ENCODE results near the gene TNS3. TPM values are rescaled to one million over a fixed set of nuclear protein-coding genes. Genes with fewer than 3 reads are reported as not detected.

Gene TNS3
- polyA plus RNA-seq, 1 of the 3 experiments (the other 2 are of a cell fraction), result 72.3 TPM

DNA sequence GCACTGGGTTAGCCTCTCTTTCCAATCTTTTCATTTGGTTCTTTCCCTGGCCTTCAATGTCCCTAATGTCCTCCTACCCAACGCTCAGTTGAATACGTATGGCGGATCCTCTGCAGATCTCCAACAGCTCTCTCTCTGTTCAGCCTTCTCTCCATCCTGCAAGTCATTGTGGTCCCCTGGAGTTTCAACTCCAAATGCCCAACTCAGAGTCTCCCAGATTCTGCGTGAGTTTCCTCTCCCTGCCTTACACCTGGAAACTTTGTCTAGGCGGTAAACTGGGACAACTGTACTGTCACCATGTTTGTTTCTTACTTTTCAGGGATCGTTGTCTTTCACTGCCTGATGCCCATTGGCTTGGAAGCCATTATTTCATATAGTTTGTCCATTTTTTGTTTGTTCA lies 273.1 kb downstream of the TNS3 start:
- Histone ChIP-seq H3K4me3 (ENCODE audit: low read depth in 2 of 2, low read length in 1 of 2) (no peak overlapping the region), H3K9me2 (no peaks in the 10 kb centered on the region), H2AFZ (ENCODE audit: low read depth) (no peak overlapping the region), H3K79me2 (ENCODE audit: insufficient read depth) (no peaks in the 10 kb centered on the region), H4K20me1 (ENCODE audit: insufficient read depth) (no peaks in the 10 kb centered on the region), H3K4me1 (ENCODE audit: control insufficient read depth in 1 of 2, insufficient read depth in 2 of 2, low read depth in 1 of 2, low read length in 1 of 2) (peaks cover 0 to 8% of the 10 kb centered on the region in 2 experiments; a peak in 1 of 4 replicates), H3K4me2 (no peak overlapping the region), H3K9ac (no peak overlapping the region), H3K36me3 (replicated peaks in 1 of 2; ENCODE audit: control insufficient read depth in 1 of 2, insufficient read depth in 2 of 2, low read length in 1 of 2) (peaks cover 28 to 54% of the 10 kb centered on the region in 2 experiments), H3K9me3 (no peaks in the 10 kb centered on the region), H3F3A (replicated peaks; ENCODE audit: insufficient read depth) (no peaks in the 10 kb centered on the region), H3K27me3 (ENCODE audit: insufficient read depth) (no peaks in the 10 kb centered on the region), H3K27ac (ENCODE audit: low read depth in 2 of 2, low read length in 1 of 2) (no peak overlapping the region)
- ChIA-PET POLR2A (no interaction called here), CTCF (no interaction called here)
- no peak for DNase-seq
- TF ChIP-seq NRF1 (IDR thresholded peaks at IDR 0.05; ENCODE audit: low read depth, low read length) (no peak), TEAD4 (IDR thresholded peaks at IDR 0.05; ENCODE audit: borderline replicate concordance, insufficient read depth) (no peak), MXI1 (IDR thresholded peaks at IDR 0.05; ENCODE audit: low read depth, low read length) (no peak), MEF2A (IDR thresholded peaks at IDR 0.05; ENCODE audit: borderline replicate concordance, low read depth) (no peak), CHD2 (IDR thresholded peaks at IDR 0.05; ENCODE audit: low read length, partially characterized antibody) (no peak), RCOR1 (IDR thresholded peaks at IDR 0.05; ENCODE audit: low read length) (no peak), NFIC (IDR thresholded peaks at IDR 0.05; ENCODE audit: borderline replicate concordance) (no peak), FOXJ3 (CRISPR knock-in tag; IDR thresholded peaks at IDR 0.05) (no peak), GABPA (IDR thresholded peaks at IDR 0.05; ENCODE audit: low read depth) (no peak), JUND (IDR thresholded peaks at IDR 0.05) (no peak)
- TF ChIP-seq, protein P1, sequence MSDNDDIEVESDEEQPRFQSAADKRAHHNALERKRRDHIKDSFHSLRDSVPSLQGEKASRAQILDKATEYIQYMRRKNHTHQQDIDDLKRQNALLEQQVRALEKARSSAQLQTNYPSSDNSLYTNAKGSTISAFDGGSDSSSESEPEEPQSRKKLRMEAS (IDR thresholded peaks at IDR 0.05; ENCODE audit: low read depth), result no peak
- TF ChIP-seq, protein P2, sequence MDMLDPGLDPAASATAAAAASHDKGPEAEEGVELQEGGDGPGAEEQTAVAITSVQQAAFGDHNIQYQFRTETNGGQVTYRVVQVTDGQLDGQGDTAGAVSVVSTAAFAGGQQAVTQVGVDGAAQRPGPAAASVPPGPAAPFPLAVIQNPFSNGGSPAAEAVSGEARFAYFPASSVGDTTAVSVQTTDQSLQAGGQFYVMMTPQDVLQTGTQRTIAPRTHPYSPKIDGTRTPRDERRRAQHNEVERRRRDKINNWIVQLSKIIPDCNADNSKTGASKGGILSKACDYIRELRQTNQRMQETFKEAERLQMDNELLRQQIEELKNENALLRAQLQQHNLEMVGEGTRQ (IDR thresholded peaks at IDR 0.05; ENCODE audit: borderline replicate concordance, low read depth, low read length), result no peak
- TF ChIP-seq, protein P3, sequence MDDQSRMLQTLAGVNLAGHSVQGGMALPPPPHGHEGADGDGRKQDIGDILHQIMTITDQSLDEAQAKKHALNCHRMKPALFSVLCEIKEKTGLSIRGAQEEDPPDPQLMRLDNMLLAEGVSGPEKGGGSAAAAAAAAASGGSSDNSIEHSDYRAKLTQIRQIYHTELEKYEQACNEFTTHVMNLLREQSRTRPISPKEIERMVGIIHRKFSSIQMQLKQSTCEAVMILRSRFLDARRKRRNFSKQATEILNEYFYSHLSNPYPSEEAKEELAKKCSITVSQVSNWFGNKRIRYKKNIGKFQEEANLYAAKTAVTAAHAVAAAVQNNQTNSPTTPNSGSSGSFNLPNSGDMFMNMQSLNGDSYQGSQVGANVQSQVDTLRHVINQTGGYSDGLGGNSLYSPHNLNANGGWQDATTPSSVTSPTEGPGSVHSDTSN (IDR thresholded peaks at IDR 0.05), result no peak
- WGBS (ENCODE audit: low lambda C conversion rate), result 97% methylated on average over 6 of the region's 6 CpGs

DNA sequence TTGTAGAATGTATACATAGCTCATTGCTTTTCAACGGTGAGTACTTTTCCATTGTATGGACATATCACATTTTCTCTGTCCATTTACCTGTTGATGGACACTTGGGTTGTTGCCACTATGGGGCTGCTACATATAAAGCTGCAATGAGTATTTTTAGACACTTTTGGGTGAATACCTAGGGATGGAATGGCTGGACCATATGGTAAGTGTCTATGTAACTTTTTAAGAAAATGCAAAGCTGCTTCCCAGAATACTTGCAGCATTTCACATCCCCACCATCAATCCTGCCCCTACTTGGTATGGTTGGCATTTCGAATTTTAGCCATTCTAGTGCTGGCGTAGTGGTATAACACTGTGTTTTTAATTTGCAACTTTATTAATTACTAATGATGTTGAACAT lies 274.6 kb downstream of the TNS3 start:
- WGBS (ENCODE audit: low lambda C conversion rate), result 78% methylated on average over 3 of the region's 3 CpGs
- POLR2A ChIA-PET, result no interaction called here
- Histone ChIP-seq H3K4me3 (ENCODE audit: low read depth in 2 of 2, low read length in 1 of 2) (no peak overlapping the region), H3K4me2 (no peak overlapping the region), H3K9me3 (no peaks in the 10 kb centered on the region), H3K9ac (no peak overlapping the region), H3K79me2 (ENCODE audit: insufficient read depth) (no peaks in the 10 kb centered on the region), H3K36me3 (replicated peaks in 1 of 2; ENCODE audit: control insufficient read depth in 1 of 2, insufficient read depth in 2 of 2, low read length in 1 of 2) (peaks cover 31 to 59% of the 10 kb centered on the region in 2 experiments), H3K27me3 (ENCODE audit: insufficient read depth) (no peaks in the 10 kb centered on the region), H4K20me1 (ENCODE audit: insufficient read depth) (no peaks in the 10 kb centered on the region; the same call in 1 of the 2 replicates), H2AFZ (ENCODE audit: low read depth) (no peak overlapping the region), H3K27ac (ENCODE audit: low read depth in 2 of 2, low read length in 1 of 2) (no peak overlapping the region), H3F3A (replicated peaks; ENCODE audit: insufficient read depth) (no peaks in the 10 kb centered on the region), H3K4me1 (ENCODE audit: control insufficient read depth in 1 of 2, insufficient read depth in 2 of 2, low read depth in 1 of 2, low read length in 1 of 2) (peaks cover 0 to 3% of the 10 kb centered on the region in 2 experiments; a peak in 1 of 4 replicates), H3K9me2 (no peaks in the 10 kb centered on the region)
- TF ChIP-seq RXRA (IDR thresholded peaks at IDR 0.05; ENCODE audit: borderline replicate concordance, low read depth) (no peak), JUND (IDR thresholded peaks at IDR 0.05) (no peak), SMC3 (IDR thresholded peaks at IDR 0.05; ENCODE audit: low read depth, low read length) (no peak), TCF12 (IDR thresholded peaks at IDR 0.05) (no peak), TAF1 (IDR thresholded peaks at IDR 0.05; ENCODE audit: borderline replicate concordance, low read depth, low read length) (no peak), EZH2phosphoT487 (IDR thresholded peaks at IDR 0.05; ENCODE audit: borderline replicate concordance, low read depth) (no peak), CHD2 (IDR thresholded peaks at IDR 0.05; ENCODE audit: low read length, partially characterized antibody) (no peak), POLR2AphosphoS5 (IDR thresholded peaks at IDR 0.05; ENCODE audit: low read depth, low read length) (no peak)
- TF ChIP-seq, protein P2 (IDR thresholded peaks at IDR 0.05; ENCODE audit: borderline replicate concordance, low read depth, low read length), result no peak
- TF ChIP-seq, protein P4, sequence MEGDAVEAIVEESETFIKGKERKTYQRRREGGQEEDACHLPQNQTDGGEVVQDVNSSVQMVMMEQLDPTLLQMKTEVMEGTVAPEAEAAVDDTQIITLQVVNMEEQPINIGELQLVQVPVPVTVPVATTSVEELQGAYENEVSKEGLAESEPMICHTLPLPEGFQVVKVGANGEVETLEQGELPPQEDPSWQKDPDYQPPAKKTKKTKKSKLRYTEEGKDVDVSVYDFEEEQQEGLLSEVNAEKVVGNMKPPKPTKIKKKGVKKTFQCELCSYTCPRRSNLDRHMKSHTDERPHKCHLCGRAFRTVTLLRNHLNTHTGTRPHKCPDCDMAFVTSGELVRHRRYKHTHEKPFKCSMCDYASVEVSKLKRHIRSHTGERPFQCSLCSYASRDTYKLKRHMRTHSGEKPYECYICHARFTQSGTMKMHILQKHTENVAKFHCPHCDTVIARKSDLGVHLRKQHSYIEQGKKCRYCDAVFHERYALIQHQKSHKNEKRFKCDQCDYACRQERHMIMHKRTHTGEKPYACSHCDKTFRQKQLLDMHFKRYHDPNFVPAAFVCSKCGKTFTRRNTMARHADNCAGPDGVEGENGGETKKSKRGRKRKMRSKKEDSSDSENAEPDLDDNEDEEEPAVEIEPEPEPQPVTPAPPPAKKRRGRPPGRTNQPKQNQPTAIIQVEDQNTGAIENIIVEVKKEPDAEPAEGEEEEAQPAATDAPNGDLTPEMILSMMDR (IDR thresholded peaks at IDR 0.05), result no peak
- no peak for DNase-seq
- CTCF ChIA-PET, result no interaction called here

All from SK-N-SH (cell line).